Hepatocyte (in vitro differentiated cells): ENCODE data around the gene MST1R. TPM values are rescaled to one million over a fixed set of nuclear protein-coding genes. Genes with fewer than 3 reads are reported as not detected.

Experiments
- DNase-seq: peaks from one replicate; pipeline ENCODE4 v3.0.0-alpha.2; 2016; ENCODE audit warnings: low spot score
- H2AFZ ChIP-seq: fragments of 200-600 bp; sonication (generic); 2 replicates; pipeline ENCODE4 v1.6.0; 2016; ENCODE audit warnings: antibody characterized with exemption, mild to moderate bottlenecking
- H3K27ac ChIP-seq: fragments of 200-600 bp; sonication (generic); 2 replicates; pipeline ENCODE4 v1.5.1; 2016; ENCODE audit warnings: mild to moderate bottlenecking
- H3K27me3 ChIP-seq: fragments of 200-600 bp; sonication (generic); 2 replicates; pipeline ENCODE4 v1.6.1; 2016
- H3K36me3 ChIP-seq: fragments of 200-600 bp; sonication (generic); replicated peaks from 2 replicates; pipeline ENCODE4 v1.5.1; 2016; ENCODE audit warnings: low read depth; ENCODE audit not compliant: insufficient read depth
- H3K4me1 ChIP-seq: fragments of 200-600 bp; sonication (generic); 2 replicates; pipeline ENCODE4 v1.5.1; 2016; ENCODE audit warnings: mild to moderate bottlenecking, moderate library complexity; ENCODE audit not compliant: insufficient read depth
- H3K4me2 ChIP-seq: fragments of 200-600 bp; sonication (generic); 2 replicates; pipeline ENCODE4 v1.6.0; 2016
- H3K4me3 ChIP-seq: fragments of 200-600 bp; sonication (generic); 2 replicates; pipeline ENCODE4 v1.5.1; 2016; ENCODE audit warnings: mild to moderate bottlenecking
- H3K79me2 ChIP-seq: fragments of 200-600 bp; sonication (generic); 2 replicates; pipeline ENCODE4 v1.6.0; 2017; ENCODE audit warnings: mild to moderate bottlenecking
- H3K9me2 ChIP-seq: fragments of 200-600 bp; sonication (generic); replicated peaks from 2 replicates; pipeline ENCODE4 v1.6.0; 2017; ENCODE audit warnings: mild to moderate bottlenecking; ENCODE audit not compliant: insufficient read depth
- H3K9me3 ChIP-seq: fragments of 200-600 bp; sonication (generic); 2 replicates; pipeline ENCODE4 v1.5.1; 2016; ENCODE audit warnings: low read depth, mild to moderate bottlenecking
- H4K20me1 ChIP-seq: fragments of 200-600 bp; sonication (generic); 2 replicates; pipeline ENCODE4 v1.6.0; 2016; ENCODE audit warnings: mild to moderate bottlenecking; ENCODE audit not compliant: insufficient read depth, poor library complexity, severe bottlenecking
- EZH2 ChIP-seq: fragments of 200-600 bp; sonication (generic); IDR thresholded peaks from 2 replicates; pipeline ENCODE4 v1.6.1; 2016; ENCODE audit warnings: antibody characterized with exemption, mild to moderate bottlenecking, borderline replicate concordance
- EZH2phosphoT487 ChIP-seq: fragments of 200-600 bp; sonication (generic); IDR thresholded peaks from one replicate; pipeline ENCODE4 v1.6.1; 2018; ENCODE audit warnings: antibody characterized with exemption, mild to moderate bottlenecking, low read depth, moderate library complexity; ENCODE audit not compliant: unreplicated experiment, severe bottlenecking
- WGBS: methylation state at CpG from one replicate; pipeline ENCODE4 v1.1.6; 2016; ENCODE audit warnings: low lambda C conversion rate; ENCODE audit errors: missing lambda C conversion rate; 5-methylcytosine and 5-hydroxymethylcytosine counted together
- polyA plus RNA-seq: library from polyadenylated mRNA; unstranded; fragments of >200 nt; fragmentation: Nextera tagmentation; extraction: Ambion mirVana; gene quantifications from 2 replicates; pipeline ENCODE4 v1.2.1, GENCODE V29; 2016
- total RNA-seq: library from RNA; depleted of rRNA; stranded (reverse); fragments of >200 nt; gene quantifications from 2 replicates; pipeline ENCODE4 v1.2.3, GENCODE V29; 2014
- TF ChIP-seq, protein P1 (sequence below): fragments of 200-600 bp; sonication (generic); IDR thresholded peaks from 2 replicates; pipeline ENCODE4 v1.5.1; 2016; ENCODE audit warnings: antibody characterized with exemption, mild to moderate bottlenecking; ENCODE audit not compliant: poor library complexity

Gene MST1R
- total and polyA plus RNA-seq, 2 experiments from 2014 or later = 5.3 to 8.7 TPM

DNA sequence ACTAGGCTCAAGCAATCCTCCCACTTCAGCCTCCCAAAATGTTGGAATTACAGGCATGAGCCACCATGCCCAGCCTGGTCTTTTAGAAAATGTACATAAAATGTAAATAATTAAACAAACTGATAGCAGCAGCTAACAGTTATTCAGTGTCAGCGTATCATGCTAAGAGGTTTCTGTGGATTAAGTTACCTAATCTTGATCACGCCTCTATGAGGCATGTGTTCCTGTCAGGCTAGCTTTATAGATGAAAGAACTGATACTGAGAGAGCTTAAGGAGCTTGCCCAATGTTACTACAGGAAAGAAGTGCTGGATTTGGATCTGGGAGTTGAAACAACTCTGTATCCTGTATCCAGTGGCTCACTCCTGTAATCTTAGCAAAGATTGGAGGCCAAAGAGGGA is 11.2 kb upstream of the MST1R start:
- Histone ChIP-seq H3K36me3 (no peaks in the 10 kb centered on the region), H3K4me1 (peaks cover 7% of the 10 kb centered on the region), H3K9me3 (no peaks in the 10 kb centered on the region), H3K27ac (no peak overlapping the region), H2AFZ (no peak overlapping the region), H3K27me3 (no peaks in the 10 kb centered on the region), H3K4me2 (no peak overlapping the region), H3K79me2 (no peaks in the 10 kb centered on the region), H3K4me3 (no peak overlapping the region), H3K9me2 (no peaks in the 10 kb centered on the region), H4K20me1 (no peaks in the 10 kb centered on the region)
- TF ChIP-seq EZH2phosphoT487 (no peak), EZH2 (no peak)
- TF ChIP-seq, protein P1, sequence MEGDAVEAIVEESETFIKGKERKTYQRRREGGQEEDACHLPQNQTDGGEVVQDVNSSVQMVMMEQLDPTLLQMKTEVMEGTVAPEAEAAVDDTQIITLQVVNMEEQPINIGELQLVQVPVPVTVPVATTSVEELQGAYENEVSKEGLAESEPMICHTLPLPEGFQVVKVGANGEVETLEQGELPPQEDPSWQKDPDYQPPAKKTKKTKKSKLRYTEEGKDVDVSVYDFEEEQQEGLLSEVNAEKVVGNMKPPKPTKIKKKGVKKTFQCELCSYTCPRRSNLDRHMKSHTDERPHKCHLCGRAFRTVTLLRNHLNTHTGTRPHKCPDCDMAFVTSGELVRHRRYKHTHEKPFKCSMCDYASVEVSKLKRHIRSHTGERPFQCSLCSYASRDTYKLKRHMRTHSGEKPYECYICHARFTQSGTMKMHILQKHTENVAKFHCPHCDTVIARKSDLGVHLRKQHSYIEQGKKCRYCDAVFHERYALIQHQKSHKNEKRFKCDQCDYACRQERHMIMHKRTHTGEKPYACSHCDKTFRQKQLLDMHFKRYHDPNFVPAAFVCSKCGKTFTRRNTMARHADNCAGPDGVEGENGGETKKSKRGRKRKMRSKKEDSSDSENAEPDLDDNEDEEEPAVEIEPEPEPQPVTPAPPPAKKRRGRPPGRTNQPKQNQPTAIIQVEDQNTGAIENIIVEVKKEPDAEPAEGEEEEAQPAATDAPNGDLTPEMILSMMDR = no peak
- 49% methylated on average over 2 of the region's 2 CpGs for WGBS
- DNase-seq = no peak

DNA sequence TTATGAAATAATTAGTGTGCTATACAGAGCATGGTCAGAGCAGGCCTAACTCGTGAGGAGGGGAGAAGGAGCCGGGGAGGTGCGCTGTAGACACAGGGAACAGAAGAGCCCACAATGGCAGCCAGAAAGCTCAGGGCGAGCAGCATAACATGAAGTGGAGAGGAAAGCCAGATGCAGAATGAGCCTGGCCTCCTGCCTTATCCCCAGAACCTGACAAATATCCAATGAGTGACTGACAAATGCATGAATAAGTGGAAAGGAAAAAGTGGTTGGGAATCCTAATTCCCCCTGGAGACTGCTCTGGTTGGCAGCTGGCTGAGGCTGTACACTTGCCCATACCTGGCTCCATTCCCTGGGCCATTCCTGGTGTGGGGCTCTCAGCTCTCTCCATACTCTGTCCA is 9.2 kb upstream of the MST1R start:
- H3K79me2 ChIP-seq = no peaks in the 10 kb centered on the region
- TF ChIP-seq, protein P1 = no peak
- TF ChIP-seq EZH2phosphoT487 (no peak), EZH2 (no peak)
- 93% methylated on average over 4 of the region's 4 CpGs for WGBS
- H3K9me2 ChIP-seq = no peaks in the 10 kb centered on the region
- H2AFZ ChIP-seq = no peak overlapping the region
- no peaks in the 10 kb centered on the region for H3K27me3 ChIP-seq
- no peak overlapping the region for H3K27ac ChIP-seq
- H3K36me3 ChIP-seq = no peaks in the 10 kb centered on the region
- H3K4me3 ChIP-seq = no peak overlapping the region
- H4K20me1 ChIP-seq = no peaks in the 10 kb centered on the region
- no peaks in the 10 kb centered on the region for H3K9me3 ChIP-seq
- peaks cover 14% of the 10 kb centered on the region for H3K4me1 ChIP-seq
- DNase-seq = no peak
- H3K4me2 ChIP-seq = no peak overlapping the region

DNA sequence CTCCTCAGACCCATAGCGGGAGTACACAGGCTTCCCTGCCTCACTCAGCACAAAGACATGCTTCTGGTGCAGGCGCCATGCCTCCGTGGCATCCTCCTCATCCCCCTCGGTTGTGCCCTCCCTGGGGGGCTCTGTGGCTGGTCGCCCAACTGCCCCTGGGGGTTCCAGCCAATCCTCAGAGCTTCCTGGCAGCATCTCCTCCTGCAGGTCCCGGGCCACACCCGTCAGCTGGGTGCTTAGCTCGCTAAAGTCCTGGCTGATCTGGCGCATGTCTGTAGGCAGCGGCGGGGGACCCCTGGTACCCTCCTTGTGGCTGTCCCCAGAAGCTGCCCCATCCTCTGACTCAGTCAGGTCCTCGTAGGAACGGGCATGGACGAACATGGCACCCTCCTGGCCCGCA is 7.9 kb upstream of the MST1R start:
- no peaks in the 10 kb centered on the region for H3K27me3 ChIP-seq
- no peak overlapping the region for H3K4me3 ChIP-seq
- WGBS = 95% methylated on average over 15 of the region's 15 CpGs
- TF ChIP-seq EZH2phosphoT487 (no peak), EZH2 (no peak)
- TF ChIP-seq, protein P1 = no peak
- no peaks in the 10 kb centered on the region for H3K36me3 ChIP-seq
- no peak overlapping the region for H3K27ac ChIP-seq
- H2AFZ ChIP-seq = no peak overlapping the region
- H3K9me2 ChIP-seq = no peaks in the 10 kb centered on the region
- H4K20me1 ChIP-seq = no peaks in the 10 kb centered on the region
- no peaks in the 10 kb centered on the region for H3K79me2 ChIP-seq
- peaks cover 17% of the 10 kb centered on the region for H3K4me1 ChIP-seq
- no peaks in the 10 kb centered on the region for H3K9me3 ChIP-seq
- no peak overlapping the region for H3K4me2 ChIP-seq
- DNase-seq = no peak

DNA sequence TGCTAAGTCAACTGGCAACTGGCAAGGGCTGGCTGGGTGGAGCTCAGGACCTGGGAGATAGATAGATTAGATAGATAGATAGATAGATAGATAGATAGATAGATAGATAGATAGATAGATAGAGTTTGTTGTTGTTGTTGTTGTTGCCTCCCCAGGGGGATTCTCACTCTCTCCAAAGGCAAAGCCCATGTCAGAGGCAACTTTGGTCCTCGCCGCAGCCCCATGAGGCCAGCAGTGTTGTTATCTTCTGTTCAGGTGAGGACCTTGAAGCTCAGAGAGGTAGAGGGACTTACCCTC is 7.4 kb upstream of the MST1R start:
- Histone ChIP-seq H2AFZ (no peak overlapping the region), H3K4me3 (no peak overlapping the region), H3K79me2 (no peaks in the 10 kb centered on the region), H3K27ac (no peak overlapping the region), H3K9me2 (no peaks in the 10 kb centered on the region), H3K36me3 (no peaks in the 10 kb centered on the region), H3K9me3 (no peaks in the 10 kb centered on the region), H3K4me2 (no peak overlapping the region), H3K4me1 (peaks cover 22% of the 10 kb centered on the region), H3K27me3 (no peaks in the 10 kb centered on the region), H4K20me1 (no peaks in the 10 kb centered on the region)
- TF ChIP-seq, protein P1 = no peak
- no peak for TF ChIP-seq EZH2
- TF ChIP-seq EZH2phosphoT487 = no peak
- 95% methylated on average over 2 of the region's 2 CpGs for WGBS
- DNase-seq = no peak
